AG20443 (cell line): ENCODE results near the gene PGAM1.
"Not testable (repeated sequence)": the region's sequence is repeated elsewhere in the genome, so short reads cannot be mapped to it uniquely, and the experiment has no call there.

Experiments used
- DNase-seq: peaks from one replicate; pipeline ENCODE4 v3.0.0; 2012; ENCODE audit warnings: low spot score, mixed read lengths

PGAM1 gene

DNA sequence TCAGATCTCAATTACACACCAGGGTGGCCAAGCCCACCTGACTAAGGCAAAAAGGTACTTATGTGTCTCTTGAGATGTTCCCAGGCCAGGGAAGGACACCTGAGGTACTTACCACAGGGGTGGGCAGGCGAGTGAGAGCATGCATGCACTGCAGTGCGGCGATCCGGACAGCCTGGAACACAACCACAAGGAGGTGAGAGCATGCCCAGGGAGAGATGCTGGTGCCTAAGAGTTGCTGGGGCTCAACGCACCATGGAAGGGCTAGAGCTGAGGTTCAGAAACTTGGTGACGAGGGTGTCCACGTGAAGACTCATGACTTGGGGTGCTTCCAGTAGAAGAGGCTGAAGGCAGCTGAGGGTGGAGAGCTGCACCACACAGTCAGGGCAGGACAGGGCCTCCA is 33.1 kb downstream of the PGAM1 start:
- no peak for DNase-seq

GRCh38 chr10:97459933-97460332 is 33.9 kb downstream of the PGAM1 start:
- DNase-seq: no peak

GRCh38 chr10:97462309-97462708 is 36.3 kb downstream of the PGAM1 start:
- DNase-seq: no peak

- peak; percentile 67 for DNase-seq
Observed at GRCh38 chr10:97463363-97464132, 37.6 kb downstream of the PGAM1 start.

- DNase-seq: peak; percentile 18
Observed at GRCh38 chr10:97464226-97464625, 38.2 kb downstream of the PGAM1 start.

- peak; percentile 5 for DNase-seq
Observed at GRCh38 chr10:97465982-97466381, 40.0 kb downstream of the PGAM1 start.

- peak; percentile 11 for DNase-seq
Observed at GRCh38 chr10:97466755-97467154, 40.8 kb downstream of the PGAM1 start.

- no peak for DNase-seq
Observed at GRCh38 chr10:97468162-97468561, 42.2 kb downstream of the PGAM1 start.

GRCh38 chr10:97468781-97469180 is 42.8 kb downstream of the PGAM1 start:
- DNase-seq: peak; percentile 4

- DNase-seq: no peak
Observed at GRCh38 chr10:97474918-97475317, 48.9 kb downstream of the PGAM1 start.

GRCh38 chr10:97475936-97476594 is 50.1 kb downstream of the PGAM1 start:
- peak; percentile 80 for DNase-seq

DNA sequence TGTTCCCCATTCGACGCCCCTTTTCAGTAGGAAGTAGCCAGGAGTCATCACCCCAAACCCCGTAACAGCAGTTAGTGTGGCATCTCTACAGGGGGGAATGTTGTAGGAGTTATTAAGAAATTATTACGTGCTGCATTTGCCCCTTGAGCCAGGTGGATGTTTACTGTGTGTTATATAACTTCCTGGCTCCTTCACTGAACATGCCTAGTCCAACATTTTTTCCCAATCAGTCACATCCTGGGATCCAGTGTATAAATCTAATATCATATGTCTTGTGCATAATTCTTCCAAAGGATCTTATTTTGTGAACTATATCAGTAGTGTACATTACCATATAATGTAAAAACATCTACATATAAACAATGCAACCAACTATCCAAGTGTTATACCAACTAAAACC is 53.4 kb downstream of the PGAM1 start:
- not testable (repeated sequence) for DNase-seq

GRCh38 chr10:97479939-97480338 is 53.9 kb downstream of the PGAM1 start:
- DNase-seq: no peak

DNA sequence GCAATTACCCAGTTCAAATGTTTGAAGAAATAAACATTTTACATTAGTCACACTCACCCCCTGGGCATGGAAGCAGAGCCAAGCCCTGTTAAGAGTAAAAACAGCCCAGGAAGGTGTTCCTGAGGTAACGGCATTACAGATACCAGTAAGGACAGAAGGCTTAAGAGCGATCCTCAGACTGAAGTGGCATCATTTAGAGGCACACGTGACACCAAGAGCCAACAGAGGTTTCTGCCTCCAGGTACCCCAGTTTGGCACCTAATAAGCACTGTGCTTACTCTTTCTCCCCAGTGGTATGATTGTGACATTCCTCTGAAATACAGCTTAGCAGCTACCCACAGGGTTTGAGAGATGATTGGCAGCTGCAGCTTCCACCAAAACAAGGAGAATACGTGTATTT is 55.1 kb downstream of the PGAM1 start:
- no peak for DNase-seq

GRCh38 chr10:97482381-97482780 is 56.4 kb downstream of the PGAM1 start:
- no peak for DNase-seq
